HEK293 (cell line): ENCODE data around the gene PCSK2.

Source experiments
- CTCF ChIA-PET: fragments of 350-600 bp; formaldehyde crosslinking; extraction: SDS; loops from one replicate; lab custom pipeline; 2021; ENCODE audit warnings: antibody characterized with exemption; lab: Yijun Ruan, JAX
- POLR2A ChIA-PET: fragments of 300-600 bp; formaldehyde crosslinking; extraction: SDS; loops from one replicate; lab custom pipeline; 2020; ENCODE audit warnings: antibody characterized with exemption, inconsistent platforms; lab: Yijun Ruan, JAX
- H3K27ac ChIP-seq: fragments of 200-500 bp; sonication (Bioruptor generic); 2 replicates; pipeline ENCODE4 v1.5.1; 2014; ENCODE audit warnings: low read depth, low read length, control low read depth, inconsistent platforms; ENCODE audit errors: extremely low read depth
- H3K36me3 ChIP-seq, 2 experiments: fragments of 200-500 bp in 1 of 2; sonication (Bioruptor generic) in 1 of 2; 1 replicate in 1 of 2; 2 replicates in 1 of 2; pipeline ENCODE4 v1.5.1; 2014 to 2017; ENCODE audit warnings: inconsistent platforms in 2 of 2, low read length in 2 of 2; ENCODE audit not compliant: control insufficient read depth in 2 of 2, insufficient read depth in 1 of 2
- H3K4me1 ChIP-seq: fragments of 200-500 bp; sonication (Bioruptor generic); 2 replicates; pipeline ENCODE4 v1.5.1; 2014; ENCODE audit warnings: mild to moderate bottlenecking, low read length, inconsistent platforms; ENCODE audit not compliant: control insufficient read depth, insufficient read depth
- H3K4me3 ChIP-seq: 2 replicates; pipeline ENCODE4 v1.5.1; 2011; ENCODE audit warnings: low read depth, mild to moderate bottlenecking, control low read depth, low read length, moderate library complexity
- H3K9me3 ChIP-seq: fragments of 200-500 bp; sonication (Bioruptor generic); 2 replicates; pipeline ENCODE4 v1.5.1; 2014; ENCODE audit warnings: low read depth, low read length, inconsistent platforms; ENCODE audit not compliant: control insufficient read depth, insufficient read depth
- GLI4 ChIP-seq: fragments of 450-650 bp; formaldehyde crosslinking; IDR thresholded peaks from 2 replicates; pipeline ENCODE4 v1.5.1; 2016; ENCODE audit warnings: missing biosample characterization, missing genetic modification characterization
- GLIS2 ChIP-seq: fragments of 450-650 bp; formaldehyde crosslinking; IDR thresholded peaks from 2 replicates; pipeline ENCODE4 v1.5.1; 2016; ENCODE audit warnings: missing biosample characterization, missing genetic modification characterization
- HOXD13 ChIP-seq: sonication (generic); formaldehyde crosslinking; IDR thresholded peaks from 2 replicates; pipeline ENCODE4 v1.8.0; 2022; ENCODE audit warnings: missing genetic modification reagents, borderline replicate concordance
- ZBTB11 ChIP-seq: fragments of 450-650 bp; formaldehyde crosslinking; conservative IDR thresholded peaks from 2 replicates; pipeline ENCODE4 v1.5.1; 2016; ENCODE audit warnings: low read depth, missing biosample characterization, missing genetic modification characterization
- ZBTB48 ChIP-seq: fragments of 450-650 bp; formaldehyde crosslinking; IDR thresholded peaks from 2 replicates; pipeline ENCODE4 v1.5.1; 2016; ENCODE audit warnings: missing biosample characterization, missing genetic modification characterization
- ZFHX2 ChIP-seq: fragments of 450-650 bp; formaldehyde crosslinking; conservative IDR thresholded peaks from 2 replicates; pipeline ENCODE4 v1.5.1; 2016; ENCODE audit warnings: missing biosample characterization, missing genetic modification characterization
- ZFP3 ChIP-seq: fragments of 450-650 bp; formaldehyde crosslinking; IDR thresholded peaks from 2 replicates; pipeline ENCODE4 v1.5.1; 2016; ENCODE audit warnings: low read depth, missing biosample characterization, missing genetic modification characterization
- ZFP37 ChIP-seq: fragments of 450-650 bp; formaldehyde crosslinking; IDR thresholded peaks from 2 replicates; pipeline ENCODE4 v1.5.1; 2016; ENCODE audit warnings: missing biosample characterization, missing genetic modification characterization
- ZNF10 ChIP-seq: fragments of 450-650 bp; formaldehyde crosslinking; IDR thresholded peaks from 2 replicates; pipeline ENCODE4 v1.5.1; 2017; ENCODE audit warnings: missing biosample characterization, missing genetic modification characterization
- ZNF138 ChIP-seq: fragments of 450-650 bp; formaldehyde crosslinking; IDR thresholded peaks from 2 replicates; pipeline ENCODE4 v1.5.1; 2016; ENCODE audit warnings: missing biosample characterization, missing genetic modification characterization, borderline replicate concordance
- ZNF202 ChIP-seq: fragments of 450-650 bp; formaldehyde crosslinking; IDR thresholded peaks from 2 replicates; pipeline ENCODE4 v1.5.1; 2016; ENCODE audit warnings: missing biosample characterization, missing genetic modification characterization, borderline replicate concordance
- ZNF239 ChIP-seq: fragments of 450-650 bp; formaldehyde crosslinking; IDR thresholded peaks from 2 replicates; pipeline ENCODE4 v1.5.1; 2016; ENCODE audit warnings: missing biosample characterization, missing genetic modification characterization
- ZNF292 ChIP-seq: fragments of 450-650 bp; formaldehyde crosslinking; IDR thresholded peaks from 2 replicates; pipeline ENCODE4 v1.5.1; 2016; ENCODE audit warnings: low read depth, missing biosample characterization, missing genetic modification characterization, borderline replicate concordance
- ZNF37A ChIP-seq: fragments of 450-650 bp; IDR thresholded peaks from 2 replicates; pipeline ENCODE4 v1.5.1; 2018; ENCODE audit warnings: missing biosample characterization, missing genetic modification characterization
- ZNF416 ChIP-seq: fragments of 450-650 bp; formaldehyde crosslinking; IDR thresholded peaks from 2 replicates; pipeline ENCODE4 v1.5.1; 2016; ENCODE audit warnings: missing biosample characterization, missing genetic modification characterization
- ZNF513 ChIP-seq: fragments of 450-650 bp; IDR thresholded peaks from 2 replicates; pipeline ENCODE4 v1.5.1; 2018; ENCODE audit warnings: missing biosample characterization, missing genetic modification characterization
- ZNF560 ChIP-seq: fragments of 450-650 bp; formaldehyde crosslinking; IDR thresholded peaks from 2 replicates; pipeline ENCODE4 v1.5.1; 2017; ENCODE audit warnings: missing biosample characterization, missing genetic modification characterization, borderline replicate concordance
- ZNF580 ChIP-seq: fragments of 450-650 bp; formaldehyde crosslinking; IDR thresholded peaks from 2 replicates; pipeline ENCODE4 v1.5.1; 2016; ENCODE audit warnings: missing biosample characterization, missing genetic modification characterization
- ZNF624 ChIP-seq: fragments of 450-650 bp; formaldehyde crosslinking; IDR thresholded peaks from 2 replicates; pipeline ENCODE4 v1.5.1; 2017; ENCODE audit warnings: missing biosample characterization, missing genetic modification characterization
- ZNF664 ChIP-seq: fragments of 450-650 bp; formaldehyde crosslinking; IDR thresholded peaks from 2 replicates; pipeline ENCODE4 v1.5.1; 2016; ENCODE audit warnings: missing biosample characterization, missing genetic modification characterization
- ZNF670 ChIP-seq: fragments of 450-650 bp; formaldehyde crosslinking; IDR thresholded peaks from 2 replicates; pipeline ENCODE4 v1.5.1; 2016; ENCODE audit warnings: missing biosample characterization, missing genetic modification characterization, low read depth
- ZNF677 ChIP-seq: fragments of 450-650 bp; IDR thresholded peaks from 2 replicates; pipeline ENCODE4 v1.5.0; 2018; ENCODE audit warnings: missing biosample characterization, mild to moderate bottlenecking, missing genetic modification characterization, moderate library complexity
- ZSCAN30 ChIP-seq: fragments of 450-650 bp; IDR thresholded peaks from 2 replicates; pipeline ENCODE4 v1.5.1; 2018; ENCODE audit warnings: missing biosample characterization, mild to moderate bottlenecking, missing genetic modification characterization, moderate library complexity
- TF ChIP-seq, protein P1 (sequence below): fragments of 450-650 bp; IDR thresholded peaks from 2 replicates; pipeline ENCODE4 v1.5.1; 2018; ENCODE audit warnings: missing biosample characterization, mild to moderate bottlenecking, missing genetic modification characterization
- TF ChIP-seq, protein P2 (sequence below): fragments of 450-650 bp; formaldehyde crosslinking; IDR thresholded peaks from 2 replicates; pipeline ENCODE4 v1.5.1; 2016; ENCODE audit warnings: missing biosample characterization, missing genetic modification characterization

Gene PCSK2

DNA sequence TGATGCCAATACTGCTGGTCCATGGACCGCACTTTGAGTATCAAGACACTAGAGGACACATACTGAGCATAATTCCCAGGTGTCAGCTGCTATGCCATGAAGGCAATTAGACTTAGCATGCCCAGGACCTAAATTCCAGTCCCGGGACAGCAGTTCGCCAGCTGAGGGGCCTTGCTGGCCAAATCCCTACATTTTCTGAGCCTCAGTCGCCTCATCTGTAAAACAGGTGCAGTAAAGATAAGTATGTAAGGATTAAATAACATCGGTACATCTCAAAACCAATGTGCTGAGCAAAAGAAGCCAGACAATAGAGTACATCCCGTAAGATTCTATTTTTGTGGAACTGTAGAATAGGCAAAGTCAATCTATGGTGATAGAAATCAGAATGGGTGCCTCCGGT is 303.3 kb downstream of the PCSK2 start:
- TF ChIP-seq HOXD13 (CRISPR knock-in tag) (no peak), ZNF10 (tag by site-specific recombination) (no peak), ZNF416 (no peak), ZFP37 (no peak), ZBTB11 (tag by site-specific recombination) (no peak), ZNF664 (tag by site-specific recombination) (no peak), ZFHX2 (no peak), ZNF580 (tag by site-specific recombination) (no peak), ZNF239 (tag by site-specific recombination) (no peak), ZNF670 (tag by site-specific recombination) (no peak), GLIS2 (tag by site-specific recombination) (no peak), ZSCAN30 (tag by site-specific recombination) (no peak), ZNF202 (tag by site-specific recombination) (no peak), ZFP3 (tag by site-specific recombination) (no peak), ZBTB48 (no peak), GLI4 (no peak), ZNF560 (tag by site-specific recombination) (no peak), ZNF292 (tag by site-specific recombination) (no peak), ZNF624 (no peak)
- TF ChIP-seq, protein P1, sequence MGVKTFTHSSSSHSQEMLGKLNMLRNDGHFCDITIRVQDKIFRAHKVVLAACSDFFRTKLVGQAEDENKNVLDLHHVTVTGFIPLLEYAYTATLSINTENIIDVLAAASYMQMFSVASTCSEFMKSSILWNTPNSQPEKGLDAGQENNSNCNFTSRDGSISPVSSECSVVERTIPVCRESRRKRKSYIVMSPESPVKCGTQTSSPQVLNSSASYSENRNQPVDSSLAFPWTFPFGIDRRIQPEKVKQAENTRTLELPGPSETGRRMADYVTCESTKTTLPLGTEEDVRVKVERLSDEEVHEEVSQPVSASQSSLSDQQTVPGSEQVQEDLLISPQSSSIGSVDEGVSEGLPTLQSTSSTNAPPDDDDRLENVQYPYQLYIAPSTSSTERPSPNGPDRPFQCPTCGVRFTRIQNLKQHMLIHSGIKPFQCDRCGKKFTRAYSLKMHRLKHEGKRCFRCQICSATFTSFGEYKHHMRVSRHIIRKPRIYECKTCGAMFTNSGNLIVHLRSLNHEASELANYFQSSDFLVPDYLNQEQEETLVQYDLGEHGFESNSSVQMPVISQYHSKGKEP (tag by site-specific recombination): no peak
- Histone ChIP-seq H3K4me1 (peaks cover 6% of the 10 kb centered on the region), H3K27ac (no peak overlapping the region), H3K36me3 (no peaks in the 10 kb centered on the region), H3K4me3 (no peak overlapping the region), H3K9me3 (no peaks in the 10 kb centered on the region)
- CTCF ChIA-PET: interaction anchor here (0.6 to 0.7 kb wide), 3 partner anchors 26 to 468 kb away, joined by 3 to 6 read pairs (median 4); no protein-coding TSS in a partner anchor
- POLR2A ChIA-PET: interaction anchor here (0.9 to 1.8 kb wide), 2 partner anchors 150 to 409 kb away, joined by 3 read pairs; no protein-coding TSS in a partner anchor

DNA sequence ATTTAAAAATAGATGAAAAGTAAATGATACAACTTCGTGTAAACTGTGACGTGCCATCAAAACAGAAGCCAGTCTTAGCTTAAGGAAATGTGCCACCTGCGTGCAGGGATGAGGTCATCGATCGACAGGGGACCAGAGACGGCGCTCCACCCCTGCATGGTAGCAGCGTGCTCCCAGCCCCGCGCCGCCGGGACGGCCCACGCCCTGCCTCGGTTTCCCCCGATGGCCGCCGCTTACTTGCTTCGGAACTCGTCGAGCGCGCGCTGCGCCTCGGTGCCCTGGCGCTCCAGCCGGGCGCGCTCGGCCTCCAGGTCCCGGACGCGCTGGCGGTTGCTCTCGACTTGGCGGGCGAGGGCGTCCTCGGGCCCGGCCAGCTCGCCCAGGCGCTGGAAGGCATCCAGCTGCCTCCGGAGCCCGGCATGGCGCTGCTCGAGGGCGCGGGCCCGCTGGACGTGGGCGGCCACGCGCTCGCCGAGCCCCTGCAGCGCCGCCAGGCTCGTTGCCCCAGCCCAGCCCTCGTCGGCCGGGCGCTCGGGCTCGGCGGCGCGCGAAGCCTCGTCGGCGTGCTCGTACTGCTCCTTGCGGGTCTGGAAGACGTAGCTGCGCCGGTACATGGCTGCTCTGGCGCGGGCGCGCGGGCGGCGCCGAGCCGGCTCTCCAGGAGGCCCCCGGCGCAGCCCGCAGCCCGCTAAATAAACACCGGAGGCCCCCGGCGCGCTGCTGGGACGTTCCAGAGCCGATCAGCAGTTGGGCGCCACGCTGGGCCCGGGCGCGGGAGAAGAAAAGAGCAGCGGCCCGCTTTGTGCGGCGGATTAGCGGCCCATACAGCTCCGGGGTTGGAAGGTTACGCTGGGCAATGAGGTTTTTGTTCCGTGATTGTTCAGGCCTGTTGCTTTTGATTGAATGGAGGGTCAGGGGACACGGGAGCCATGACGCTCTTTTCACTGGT is 304.1 kb downstream of the PCSK2 start, which contains the start of gene BFSP1:
Gene BFSP1, minus strand, starts transcription at position 664 of the 949 bp plus-strand sequence. Its CDS starts 50 bp downstream, at position 614.
- ChIA-PET POLR2A (interaction anchor here (0.9 to 2.2 kb wide), 6 partner anchors 27 to 408 kb away, joined by 3 to 12 read pairs (median 4); partner anchors contain the start of genes DSTN and RRBP1), CTCF (interaction anchor here (0.7 to 1.5 kb wide), 4 partner anchors 87 to 468 kb away, joined by 4 to 6 read pairs (median 4); no protein-coding TSS in a partner anchor)
- Histone ChIP-seq H3K4me3 (peak within 1 kb of the TSS; percentile 51), H3K36me3 (no peaks in the 10 kb centered on the region), H3K4me1 (peaks cover 6% of the 10 kb centered on the region), H3K27ac (peak within 1 kb of the TSS; percentile 90), H3K9me3 (no peaks in the 10 kb centered on the region)
- TF ChIP-seq, protein P2, sequence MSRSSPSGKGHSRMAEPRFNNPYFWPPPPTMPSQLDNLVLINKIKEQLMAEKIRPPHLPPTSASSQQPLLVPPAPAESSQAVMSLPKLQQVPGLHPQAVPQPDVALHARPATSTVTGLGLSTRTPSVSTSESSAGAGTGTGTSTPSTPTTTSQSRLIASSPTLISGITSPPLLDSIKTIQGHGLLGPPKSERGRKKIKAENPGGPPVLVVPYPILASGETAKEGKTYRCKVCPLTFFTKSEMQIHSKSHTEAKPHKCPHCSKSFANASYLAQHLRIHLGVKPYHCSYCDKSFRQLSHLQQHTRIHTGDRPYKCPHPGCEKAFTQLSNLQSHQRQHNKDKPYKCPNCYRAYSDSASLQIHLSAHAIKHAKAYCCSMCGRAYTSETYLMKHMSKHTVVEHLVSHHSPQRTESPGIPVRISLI (tag by site-specific recombination): no peak
- TF ChIP-seq ZNF513 (tag by site-specific recombination): no peak
- no peak for TF ChIP-seq ZNF138
- TF ChIP-seq, protein P1 (tag by site-specific recombination): no peak
- TF ChIP-seq ZNF677: no peak
- no peak for TF ChIP-seq ZNF37A (tag by site-specific recombination)
